ENCODE data around the gene TMEM108. TPM values are rescaled to one million over a fixed set of nuclear protein-coding genes. Genes with fewer than 3 reads are reported as not detected.

Gene TMEM108
- total RNA-seq, 1 experiment from 2014 or later = not detected

- no peak overlapping the region for H3K4me3 Mint-ChIP-seq (ENCODE audit: unreplicated experiment)
- intact Hi-C loops (cut with micrococcal nuclease) = no loop called here
- no peaks in the 10 kb centered on the region for H3K9me3 Mint-ChIP-seq (ENCODE audit: unreplicated experiment)
- CTCF ChIA-PET = interaction anchor here (0.7 kb wide), 1 partner anchor 392 kb away, joined by 3 read pairs; no protein-coding TSS in a partner anchor
- H3K27ac Mint-ChIP-seq (ENCODE audit: low read depth, unreplicated experiment) = no peak overlapping the region
- BruUV-seq (replicated peaks) = no TSS peak
- TF ChIP-seq CTCF (IDR thresholded peaks at IDR 0.05; ENCODE audit: unreplicated experiment) = no peak
- DNase-seq (ENCODE audit: unreplicated experiment) = no peak
- peaks cover 49% of the 10 kb centered on the region for H3K27me3 Mint-ChIP-seq (ENCODE audit: insufficient read depth, unreplicated experiment)
- H3K36me3 Mint-ChIP-seq (ENCODE audit: insufficient read depth, unreplicated experiment) = no peaks in the 10 kb centered on the region
- H3K4me1 Mint-ChIP-seq (ENCODE audit: insufficient read depth, unreplicated experiment) = no peaks in the 10 kb centered on the region
- POLR2A ChIA-PET = no interaction called here
Observed at GRCh38 chr3:133208184-133208583, 170.0 kb downstream of the TMEM108 start.

- intact Hi-C loops (cut with micrococcal nuclease) = no loop called here
- POLR2A ChIA-PET = interaction anchor here (0.6 kb wide), 1 partner anchor 16 kb away, joined by 4 read pairs; no protein-coding TSS in a partner anchor
- CTCF ChIA-PET = interaction anchor here (0.7 kb wide), 1 partner anchor 205 kb away, joined by 3 read pairs; no protein-coding TSS in a partner anchor
Observed at GRCh38 chr3:133209871-133210550, 171.8 kb downstream of the TMEM108 start.

GRCh38 chr3:133210656-133211055 is 172.5 kb downstream of the TMEM108 start:
- ChIA-PET POLR2A (no interaction called here), CTCF (no interaction called here)
- no peaks in the 10 kb centered on the region for H3K36me3 Mint-ChIP-seq (ENCODE audit: insufficient read depth, unreplicated experiment)
- H3K27me3 Mint-ChIP-seq (ENCODE audit: insufficient read depth, unreplicated experiment) = peaks cover 24% of the 10 kb centered on the region
- no peak for TF ChIP-seq CTCF (IDR thresholded peaks at IDR 0.05; ENCODE audit: unreplicated experiment)
- H3K27ac Mint-ChIP-seq (ENCODE audit: low read depth, unreplicated experiment) = no peak overlapping the region
- no peak overlapping the region for H3K4me3 Mint-ChIP-seq (ENCODE audit: unreplicated experiment)
- DNase-seq (ENCODE audit: unreplicated experiment) = no peak
- intact Hi-C loops (cut with micrococcal nuclease) = no loop called here
- H3K9me3 Mint-ChIP-seq (ENCODE audit: unreplicated experiment) = no peaks in the 10 kb centered on the region
- no peaks in the 10 kb centered on the region for H3K4me1 Mint-ChIP-seq (ENCODE audit: insufficient read depth, unreplicated experiment)
- no TSS peak for BruUV-seq (replicated peaks)

More at GRCh38 chr3:133209871-133210550, 171.8 kb downstream of the TMEM108 start:
- Mint-ChIP-seq H3K27me3 (ENCODE audit: insufficient read depth, unreplicated experiment) (peaks cover 31% of the 10 kb centered on the region), H3K36me3 (ENCODE audit: insufficient read depth, unreplicated experiment) (no peaks in the 10 kb centered on the region), H3K4me3 (ENCODE audit: unreplicated experiment) (no peak overlapping the region), H3K4me1 (ENCODE audit: insufficient read depth, unreplicated experiment) (no peaks in the 10 kb centered on the region), H3K27ac (ENCODE audit: low read depth, unreplicated experiment) (no peak overlapping the region), H3K9me3 (ENCODE audit: unreplicated experiment) (no peaks in the 10 kb centered on the region)
- no peak for DNase-seq (ENCODE audit: unreplicated experiment)
- no peak for TF ChIP-seq CTCF (IDR thresholded peaks at IDR 0.05; ENCODE audit: unreplicated experiment)
- no TSS peak for BruUV-seq (replicated peaks)

- Mint-ChIP-seq H3K9me3 (ENCODE audit: unreplicated experiment) (no peaks in the 10 kb centered on the region), H3K27ac (ENCODE audit: low read depth, unreplicated experiment) (no peak overlapping the region), H3K4me1 (ENCODE audit: insufficient read depth, unreplicated experiment) (no peaks in the 10 kb centered on the region), H3K36me3 (ENCODE audit: insufficient read depth, unreplicated experiment) (no peaks in the 10 kb centered on the region), H3K4me3 (ENCODE audit: unreplicated experiment) (no peak overlapping the region), H3K27me3 (ENCODE audit: insufficient read depth, unreplicated experiment) (peaks cover 16% of the 10 kb centered on the region)
- CTCF ChIA-PET = no interaction called here
- TF ChIP-seq CTCF (IDR thresholded peaks at IDR 0.05; ENCODE audit: unreplicated experiment) = no peak
- POLR2A ChIA-PET = no interaction called here
- intact Hi-C loops (cut with micrococcal nuclease) = no loop called here
- BruUV-seq (replicated peaks) = no TSS peak
- no peak for DNase-seq (ENCODE audit: unreplicated experiment)
Observed at GRCh38 chr3:133211449-133211848, 173.3 kb downstream of the TMEM108 start.
